ENCODE results near the gene NBEA.
"Not testable (repeated sequence)": the region's sequence is repeated elsewhere in the genome, so short reads cannot be mapped to it uniquely, and the experiment has no call there.

Gene NBEA

DNA sequence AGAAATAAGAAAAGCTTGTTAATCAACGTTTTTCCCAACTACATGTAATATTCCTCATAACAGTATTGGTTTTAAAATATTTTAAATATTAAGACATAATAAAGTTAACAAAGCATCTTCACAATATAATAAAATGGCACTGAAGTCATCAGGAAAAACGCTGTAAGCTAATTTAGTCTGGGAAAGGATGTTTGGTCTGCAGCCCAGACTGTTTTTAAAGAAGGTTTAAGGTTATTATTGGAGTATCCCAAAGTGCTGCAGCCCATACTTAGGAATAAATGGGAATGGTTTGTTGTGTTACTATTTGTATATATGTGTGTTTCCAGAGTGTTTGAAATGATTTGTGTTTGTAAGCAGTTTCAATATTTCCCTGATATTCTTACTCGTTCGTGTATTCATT is 727.3 kb downstream of the NBEA start:
- no peak for DNase-seq (ENCODE audit: low spot score)

DNA sequence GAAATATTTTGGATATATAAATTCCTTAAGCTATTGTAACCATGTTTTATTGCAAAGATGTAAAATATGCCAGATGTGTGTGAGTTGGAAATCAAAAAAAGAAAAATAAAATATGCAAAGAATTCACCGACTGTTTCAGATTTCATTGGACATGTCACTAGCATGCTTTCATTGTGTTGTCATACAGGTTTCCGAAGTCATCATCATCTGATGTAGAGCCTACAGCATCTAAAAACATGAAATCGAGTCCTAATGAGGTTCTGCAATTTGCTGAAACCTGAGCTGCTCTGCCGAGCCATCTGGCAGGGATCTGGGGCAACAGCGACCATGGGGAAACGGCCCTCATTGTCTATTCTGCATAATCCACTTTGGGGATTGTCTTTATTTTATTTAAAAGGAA is 730.5 kb downstream of the NBEA start:
- DNase-seq (ENCODE audit: low spot score) = no peak

DNA sequence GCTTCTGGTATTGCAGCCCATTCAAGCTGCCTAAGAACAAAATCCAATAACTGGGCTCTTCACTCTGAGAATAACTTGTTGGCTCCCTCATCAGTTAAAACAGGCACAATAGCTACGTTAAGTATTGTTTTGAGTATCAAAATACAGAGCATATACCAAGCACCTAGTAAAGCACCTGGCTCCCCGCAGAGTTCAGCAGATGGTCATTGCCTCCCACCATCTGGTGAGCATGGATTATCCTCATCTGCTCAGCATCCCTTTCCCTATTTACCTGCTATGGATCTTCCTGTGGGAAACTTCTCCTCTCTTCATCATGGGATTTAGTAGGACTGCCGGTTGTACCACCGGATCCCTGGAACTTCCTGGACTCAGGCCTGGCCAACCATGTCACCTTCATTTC is 733.6 kb downstream of the NBEA start:
- DNase-seq (ENCODE audit: low spot score) = no peak

DNA sequence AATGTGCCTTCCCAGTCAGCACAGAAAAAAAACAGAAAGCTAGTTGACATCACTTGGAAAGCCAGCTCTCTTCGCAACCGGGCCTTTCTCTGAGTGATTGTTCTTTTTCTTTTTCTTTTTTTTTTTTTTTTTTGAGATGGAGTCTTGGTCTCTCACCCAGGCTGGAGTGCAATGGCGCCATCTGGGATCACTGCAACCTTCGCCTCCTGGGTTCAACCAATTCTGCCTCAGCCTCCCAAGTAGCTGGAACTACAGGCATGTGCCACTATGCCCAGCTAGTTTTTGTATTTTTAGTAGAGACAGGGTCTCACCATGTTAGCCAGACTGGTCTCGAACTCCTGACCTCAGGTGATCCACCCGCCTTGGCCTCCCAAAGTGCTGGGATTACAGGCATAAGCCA is 735.8 kb downstream of the NBEA start:
- not testable (repeated sequence) for DNase-seq (ENCODE audit: low spot score)

DNA sequence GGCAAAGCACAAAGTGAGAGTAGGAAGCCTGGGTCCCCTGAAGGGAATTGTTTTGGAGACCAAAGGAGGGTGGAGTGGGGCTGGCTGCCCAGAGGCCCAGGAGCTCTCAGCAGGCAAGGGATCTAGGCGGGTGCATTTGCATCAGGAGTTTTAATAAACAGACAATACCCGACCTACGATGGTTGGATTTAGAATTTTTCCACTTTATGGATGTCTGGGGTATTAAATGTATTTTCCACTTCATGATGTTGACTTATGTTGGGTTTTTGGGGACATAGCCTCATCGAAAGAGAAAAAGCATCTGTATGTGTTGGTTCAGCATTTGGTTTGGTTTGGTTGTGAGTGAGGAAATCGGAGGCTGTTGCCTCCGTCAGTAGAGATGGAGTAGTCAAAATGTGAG is 739.6 kb downstream of the NBEA start:
- no peak for DNase-seq (ENCODE audit: low spot score)

DNA sequence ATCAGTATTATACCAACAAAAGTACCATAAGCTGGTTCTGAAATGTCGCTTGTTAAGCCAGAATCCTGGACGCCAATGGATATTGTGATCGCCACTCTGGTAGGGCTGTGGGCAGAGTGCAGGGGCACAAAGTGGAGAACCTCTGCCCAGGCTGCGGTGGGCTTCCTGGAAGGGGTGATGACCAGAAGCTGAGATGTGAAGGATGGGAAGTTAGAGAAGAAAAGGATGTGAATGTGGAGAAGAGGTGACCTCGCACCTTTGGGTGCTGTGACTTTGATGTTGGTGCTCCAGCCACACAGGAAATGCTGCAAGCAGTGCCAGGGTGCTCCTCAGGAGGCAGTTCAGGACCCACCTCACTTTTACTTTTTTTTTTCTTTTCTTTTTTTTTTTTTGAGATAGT is 742.4 kb downstream of the NBEA start:
- no peak for DNase-seq (ENCODE audit: low spot score)

DNA sequence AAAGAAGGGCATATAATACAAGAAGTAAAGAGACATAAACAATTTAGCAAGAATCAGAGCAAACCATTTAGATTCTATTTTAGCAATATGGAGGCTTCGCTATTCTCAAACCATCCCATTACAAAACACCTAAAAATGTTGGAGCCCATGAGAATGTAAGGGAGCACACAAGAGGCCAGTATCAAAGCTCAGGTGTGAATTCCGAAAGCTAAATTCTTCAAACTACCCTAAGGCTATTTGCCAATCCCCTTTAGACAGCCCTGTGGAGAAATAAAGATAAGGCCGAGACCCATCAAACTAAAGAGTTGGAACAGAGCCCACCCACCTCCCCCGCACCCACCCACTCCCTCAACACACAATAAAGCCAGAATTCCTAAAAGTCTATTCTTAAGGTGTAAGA is 745.3 kb downstream of the NBEA start:
- no peak for DNase-seq (ENCODE audit: low spot score)

DNA sequence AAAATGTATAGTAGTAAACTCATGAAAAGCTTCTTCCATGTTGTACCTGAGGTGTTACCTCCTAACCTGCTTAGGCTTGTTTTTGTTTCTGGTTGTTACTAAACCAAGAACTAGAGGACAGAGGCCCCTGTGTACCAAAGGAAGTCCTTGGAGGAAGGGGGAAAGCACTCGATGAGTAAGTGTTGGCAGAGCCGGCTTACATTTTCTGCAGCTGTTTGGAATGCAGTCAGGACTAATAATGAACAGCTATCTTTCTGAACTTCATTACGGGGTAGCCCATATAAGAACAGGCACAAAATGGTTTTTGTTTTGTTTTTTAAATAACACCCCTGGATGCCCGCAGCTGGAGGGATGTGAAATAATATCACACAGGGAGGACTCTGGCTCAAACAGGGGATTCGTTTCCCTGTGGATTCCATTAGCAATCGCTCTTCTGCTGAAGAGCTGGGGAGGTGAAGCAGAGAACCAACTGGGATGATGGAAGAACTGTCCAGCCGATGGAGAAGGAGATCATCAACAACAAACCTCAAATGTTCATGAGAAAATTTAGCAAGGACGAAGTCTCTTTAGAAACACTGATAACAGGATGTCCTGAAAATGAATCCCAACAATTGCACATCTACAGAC is 748.6 kb downstream of the NBEA start:
- DNase-seq (ENCODE audit: low spot score) = no peak

DNA sequence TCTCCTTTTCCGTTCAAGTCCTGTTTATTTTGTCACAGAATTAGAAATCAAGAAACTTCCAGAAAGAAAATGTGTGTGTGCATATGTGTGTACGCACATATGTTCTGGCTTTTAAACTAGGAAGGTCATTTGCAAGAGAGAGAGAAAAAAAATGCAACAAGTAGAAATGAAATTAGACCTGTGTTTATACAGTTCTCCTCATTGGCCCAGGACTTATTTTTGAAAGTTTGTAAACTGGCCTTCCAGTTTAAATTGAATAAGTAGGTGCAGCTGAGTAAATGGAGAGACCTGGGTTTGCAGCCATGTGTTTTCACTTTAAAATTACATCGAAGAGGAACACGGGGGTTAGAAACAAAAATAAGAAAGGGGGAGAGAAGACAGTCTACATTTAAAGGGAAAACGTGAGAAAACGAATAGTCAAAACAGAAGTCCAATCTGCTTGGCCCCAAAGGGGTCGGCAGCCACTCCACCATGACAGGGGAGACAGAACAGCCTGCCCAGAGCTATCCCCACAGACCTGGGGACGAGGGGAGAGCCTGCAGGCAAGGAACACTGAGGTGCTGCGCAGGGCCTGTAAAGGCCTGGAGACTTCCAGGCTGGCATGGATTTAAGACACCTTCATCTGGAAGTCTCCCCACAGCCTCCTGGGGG is 751.2 kb downstream of the NBEA start:
- DNase-seq (ENCODE audit: low spot score) = no peak

DNA sequence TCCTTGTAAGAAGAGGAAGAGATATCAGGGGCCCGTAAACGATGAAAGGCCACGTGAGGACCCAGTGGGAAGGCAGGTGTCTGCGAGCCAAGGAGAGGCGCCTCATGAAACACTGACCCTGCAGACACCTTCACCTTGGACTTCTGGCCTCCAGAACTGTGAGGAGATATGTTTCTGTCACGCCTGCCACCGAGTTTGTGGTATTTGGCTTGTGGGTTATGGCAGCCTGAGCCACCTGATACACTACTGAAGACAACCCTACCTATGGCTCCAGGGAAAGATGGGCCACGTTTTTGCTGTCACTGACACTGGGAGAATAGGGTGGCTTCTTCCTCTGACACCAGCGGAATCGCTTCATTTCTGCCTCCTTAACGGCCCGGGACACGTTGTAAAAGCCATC is 752.0 kb downstream of the NBEA start:
- DNase-seq (ENCODE audit: low spot score) = no peak

DNA sequence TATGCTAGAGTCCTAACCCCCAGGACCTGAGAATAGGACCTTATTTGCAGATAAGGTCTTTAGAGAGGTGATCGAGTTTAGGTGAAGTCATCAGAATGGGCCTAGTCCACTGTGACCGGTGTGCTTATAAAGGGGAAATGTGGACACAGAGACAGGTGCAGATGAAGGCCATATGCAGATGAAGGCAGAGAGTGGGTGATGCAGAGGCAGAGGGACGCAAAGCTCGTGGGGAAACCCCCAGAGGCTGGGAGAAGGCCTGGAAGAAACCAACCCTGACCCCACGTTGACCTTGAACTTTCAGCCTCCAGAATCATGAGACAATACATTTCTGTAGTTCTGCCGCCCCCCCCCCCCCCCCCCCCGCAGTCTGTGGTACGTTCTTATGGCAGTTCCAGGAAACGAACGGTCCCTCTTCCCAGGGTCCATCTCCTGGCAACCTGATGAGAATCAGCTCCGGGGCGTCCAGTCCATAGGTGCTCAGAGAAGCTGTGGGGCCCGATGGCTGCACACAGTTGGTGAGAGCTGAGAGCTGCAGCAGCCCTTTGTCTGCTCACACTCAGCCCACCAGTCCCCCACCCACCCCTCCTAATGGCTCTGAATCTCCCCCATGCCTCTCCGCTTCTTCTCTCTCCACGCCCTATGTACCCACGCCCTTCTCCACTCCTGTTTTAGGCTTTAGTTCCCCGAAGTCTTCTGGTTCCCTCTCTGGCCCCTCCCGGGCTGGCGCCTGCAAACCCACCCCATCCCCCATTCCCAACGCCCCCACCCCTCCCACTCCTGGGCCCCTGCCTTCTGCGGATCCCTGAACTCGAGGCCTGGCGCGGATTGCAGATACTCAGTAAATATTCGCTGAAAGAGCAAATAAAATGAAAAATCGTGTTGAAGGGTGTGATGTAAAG is 752.7 kb downstream of the NBEA start:
- no peak for DNase-seq (ENCODE audit: low spot score)

DNA sequence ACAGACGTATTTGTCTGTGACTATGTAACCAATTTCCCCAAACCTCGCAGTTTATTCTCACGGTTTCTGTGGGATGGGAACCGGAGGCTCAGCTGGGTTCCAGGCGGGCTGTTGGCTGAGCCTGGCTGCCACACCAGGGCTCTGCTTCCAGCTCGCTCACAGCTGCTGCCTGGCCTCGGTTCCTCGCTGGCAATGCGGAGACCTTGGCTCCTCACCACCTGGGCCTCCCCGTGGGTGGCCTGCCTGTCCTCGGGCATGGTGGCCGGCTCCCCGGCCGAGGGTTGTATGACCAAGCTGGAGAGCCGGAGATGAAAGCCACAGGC is 753.3 kb downstream of the NBEA start:
- DNase-seq (ENCODE audit: low spot score) = no peak

DNA sequence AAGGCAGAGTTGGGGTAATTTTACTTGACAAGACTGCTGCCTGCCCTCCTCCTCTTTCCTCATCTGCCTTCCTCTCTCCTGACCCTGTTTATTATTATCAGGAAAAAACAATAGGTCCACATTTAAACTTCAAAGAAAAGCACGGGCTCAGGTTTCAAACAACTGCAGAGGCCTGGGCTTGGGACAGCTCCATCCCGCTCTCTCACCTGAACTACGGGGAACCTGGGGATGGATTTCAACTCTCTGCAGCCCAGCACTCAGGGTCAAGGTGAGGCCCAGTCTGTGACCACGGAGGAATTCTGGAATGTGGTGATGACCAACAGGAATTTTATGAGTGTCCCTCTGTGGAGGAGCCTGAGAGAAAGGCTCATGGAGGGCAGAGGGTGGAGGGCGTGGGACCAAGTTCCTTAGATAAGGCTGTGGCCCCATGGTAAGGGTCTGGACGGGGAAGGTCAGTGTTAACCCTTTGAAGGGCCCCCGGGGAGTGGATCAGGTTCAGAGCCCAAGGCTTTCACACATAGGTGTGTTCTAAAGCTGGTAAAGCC is 755.2 kb downstream of the NBEA start:
- no peak for DNase-seq (ENCODE audit: low spot score)

DNA sequence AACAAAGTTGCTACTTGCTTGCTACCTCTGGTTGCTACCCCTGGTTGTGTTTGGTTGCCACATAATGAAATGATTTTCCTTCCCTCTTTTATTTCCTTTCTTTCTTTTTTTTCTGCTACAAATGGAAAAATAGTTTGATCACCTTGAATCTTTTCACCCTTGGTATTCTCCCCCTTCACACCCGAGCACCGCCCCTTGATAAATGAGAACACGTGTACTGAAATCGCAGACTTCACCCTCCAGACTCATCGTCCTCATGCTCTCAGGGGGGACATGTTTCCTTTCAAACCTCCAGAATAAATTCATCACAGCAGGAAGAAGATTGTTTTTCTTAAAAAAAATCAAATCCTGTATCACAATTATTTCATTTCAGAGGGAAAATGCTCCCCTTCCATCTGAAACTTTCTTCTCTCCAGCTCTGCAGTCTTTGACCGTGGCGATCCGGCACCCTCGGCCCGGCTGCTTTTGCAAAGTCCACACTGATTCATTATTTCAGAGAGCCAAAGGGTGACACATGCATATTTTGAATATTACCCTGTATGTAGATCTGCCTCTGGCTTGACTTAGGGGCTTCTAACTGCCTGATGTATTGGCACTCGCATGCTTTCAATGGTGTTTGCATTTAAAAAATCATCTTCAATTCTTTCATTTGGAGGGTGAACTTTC is 757.0 kb downstream of the NBEA start:
- no peak for DNase-seq (ENCODE audit: low spot score)

DNA sequence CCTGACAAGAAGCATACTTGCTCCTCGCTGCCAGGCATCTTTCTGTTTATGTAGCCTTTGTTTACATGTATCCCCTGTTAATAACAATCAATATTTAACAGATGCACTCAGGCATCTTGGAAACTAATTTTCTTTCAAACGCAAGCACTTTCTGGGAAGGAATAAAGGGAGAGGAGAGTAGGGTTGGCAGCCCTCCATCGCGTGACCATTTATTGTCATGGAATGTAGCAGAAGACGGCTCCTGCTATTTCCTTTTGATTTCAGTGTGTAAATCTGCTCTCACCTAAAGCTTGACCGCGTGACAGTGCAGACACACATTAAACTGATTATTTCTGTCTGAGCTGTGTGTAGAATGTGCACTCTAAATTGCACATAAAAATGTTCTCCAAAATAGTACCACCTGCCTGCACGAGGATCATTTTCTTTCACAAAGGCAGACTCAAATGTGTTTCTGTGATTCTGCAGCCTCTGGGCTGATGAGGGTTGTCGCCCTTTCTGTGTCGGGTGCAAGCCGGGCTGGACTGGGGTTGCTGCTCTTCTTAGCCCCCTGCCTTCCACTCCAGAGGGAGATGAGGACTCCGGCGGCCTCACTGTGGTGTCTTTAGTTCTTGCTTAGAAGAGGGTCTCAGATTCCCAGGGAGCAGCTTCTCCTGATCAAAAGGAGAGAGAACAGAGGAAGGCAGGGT is 757.9 kb downstream of the NBEA start:
- DNase-seq (ENCODE audit: low spot score) = no peak

DNA sequence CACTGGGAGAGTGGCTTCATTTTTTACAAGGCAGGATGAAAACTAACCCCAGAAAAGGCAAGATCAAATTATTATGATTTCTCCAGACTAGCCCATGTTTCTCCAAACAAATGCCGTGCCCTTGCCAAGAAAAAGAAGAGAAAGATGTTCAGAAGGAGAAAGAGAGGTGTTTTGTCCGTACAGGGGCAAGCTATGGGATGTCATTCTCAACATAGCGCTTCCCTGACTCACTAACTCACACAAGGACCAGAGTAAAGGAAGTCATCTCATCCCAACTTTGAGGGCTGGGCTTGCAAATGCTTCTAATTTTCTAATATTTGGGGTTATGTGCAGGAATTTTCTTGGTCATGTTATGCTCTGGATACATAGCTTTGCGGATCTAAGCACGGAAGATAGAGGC is 758.6 kb downstream of the NBEA start:
- no peak for DNase-seq (ENCODE audit: low spot score)

DNA sequence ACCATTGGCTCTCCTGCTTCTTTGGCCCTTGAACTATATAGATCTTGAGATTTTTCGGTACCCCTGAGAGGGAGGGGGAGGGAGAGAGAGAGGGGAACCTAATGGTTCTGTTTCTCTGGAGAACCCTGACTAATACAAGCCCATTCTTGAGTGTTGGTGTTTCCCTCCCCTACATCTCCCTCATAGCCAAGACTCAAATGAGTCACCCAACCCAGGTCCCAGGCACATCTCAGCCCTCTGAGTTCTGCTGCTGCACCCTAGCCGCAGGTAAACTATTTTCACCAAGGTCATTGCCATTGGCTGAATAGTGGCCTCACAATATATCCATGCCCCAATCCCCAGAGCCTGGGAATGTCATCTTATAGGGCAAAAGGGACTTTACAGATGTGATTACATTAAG is 760.2 kb downstream of the NBEA start:
- DNase-seq (ENCODE audit: low spot score) = no peak

DNA sequence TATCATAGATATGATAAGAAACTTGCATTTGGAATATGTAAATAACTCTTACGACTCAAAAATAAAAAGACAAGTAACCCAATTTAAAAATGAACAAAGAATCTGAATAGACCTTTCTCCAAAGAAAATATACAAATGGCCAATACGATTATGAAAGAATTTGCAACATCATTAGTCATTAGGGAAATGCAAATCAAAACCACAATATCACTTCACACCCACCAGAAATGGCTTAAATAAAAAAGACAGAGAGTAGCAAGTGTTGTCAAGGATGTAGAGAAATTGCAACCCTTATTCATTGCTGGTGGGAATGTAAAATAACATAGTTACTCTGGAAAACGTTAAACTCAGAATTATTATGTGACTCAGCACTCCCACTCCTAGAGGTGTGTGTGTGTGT is 761.0 kb downstream of the NBEA start:
- no peak for DNase-seq (ENCODE audit: low spot score)

DNA sequence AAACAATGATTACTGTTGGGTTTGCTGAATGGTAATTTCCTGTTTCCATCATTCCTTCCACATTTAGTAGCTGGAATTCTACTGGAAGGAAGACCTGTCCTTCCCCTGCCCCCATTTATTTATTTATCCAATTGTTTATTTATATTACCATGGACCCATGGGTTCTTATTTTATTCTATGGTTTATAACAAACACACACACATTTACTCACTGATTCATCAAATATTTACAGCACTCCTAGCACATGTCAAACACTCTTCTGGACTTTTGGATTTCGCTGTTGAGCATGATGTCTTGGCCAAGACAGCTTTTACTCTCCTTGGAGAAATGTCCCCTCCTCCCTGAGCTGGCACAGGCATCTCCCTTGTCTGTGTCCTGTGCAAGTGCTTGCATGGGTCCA is 762.3 kb downstream of the NBEA start:
- DNase-seq (ENCODE audit: low spot score) = no peak

DNA sequence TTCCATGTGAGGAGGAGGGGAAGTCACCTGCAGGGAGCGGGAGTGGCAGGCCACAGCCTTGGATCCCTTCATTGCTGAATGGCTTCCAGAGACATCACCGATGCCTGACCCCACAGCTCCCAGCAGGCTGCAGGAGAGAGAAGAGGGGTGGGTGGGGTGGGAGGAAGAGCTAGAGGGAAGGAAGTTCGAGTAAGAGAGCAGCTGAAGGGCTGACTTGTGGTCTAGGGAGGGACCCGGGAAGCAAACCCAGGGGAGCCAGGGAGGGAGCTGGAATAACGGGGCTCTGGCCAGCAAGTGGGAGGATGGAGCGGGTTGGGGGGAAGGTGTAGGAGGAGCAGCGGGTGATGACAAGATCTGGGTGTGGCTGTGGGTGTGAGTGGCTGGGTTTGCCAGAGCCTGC is 764.2 kb downstream of the NBEA start:
- no peak for DNase-seq (ENCODE audit: low spot score)

DNA sequence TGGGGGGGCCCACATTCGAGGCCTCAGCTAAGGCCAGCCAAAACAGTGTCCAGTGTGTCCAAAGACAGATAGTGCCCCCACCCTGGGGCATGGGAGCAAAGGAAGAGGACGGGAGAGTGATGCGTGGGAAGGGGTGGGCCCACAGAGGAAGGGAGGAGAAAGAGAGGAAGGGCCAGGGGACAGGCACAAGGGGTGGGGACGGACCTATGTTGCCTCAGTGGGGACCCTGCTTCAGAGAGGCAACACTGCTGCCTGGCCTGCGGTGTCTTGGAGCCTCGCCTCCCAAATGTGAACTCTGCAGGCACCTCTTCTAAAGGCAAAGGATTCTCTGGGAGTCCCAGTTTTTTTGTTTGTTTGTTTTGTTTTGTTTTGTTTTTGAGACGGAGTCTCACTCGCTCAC is 764.7 kb downstream of the NBEA start:
- no peak for DNase-seq (ENCODE audit: low spot score)

DNA sequence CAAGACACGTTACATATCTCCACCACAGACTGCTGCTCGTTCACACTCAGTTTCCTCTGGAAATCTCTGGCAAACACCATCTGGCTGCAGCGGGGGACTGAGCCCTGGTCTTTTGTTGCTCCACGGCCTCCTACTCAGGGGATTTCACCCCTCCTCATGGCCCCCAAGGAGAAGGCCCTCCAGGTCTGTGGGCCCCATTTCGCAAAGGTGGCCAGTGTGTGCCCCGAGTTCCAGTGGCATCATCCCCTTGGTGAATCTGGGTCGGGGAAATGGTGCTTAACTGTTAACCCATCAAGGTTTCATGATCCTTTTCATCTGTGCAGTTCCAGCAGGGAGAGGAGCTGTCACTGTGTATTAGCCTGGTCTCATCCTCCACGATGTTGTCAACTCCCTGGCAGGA is 769.8 kb downstream of the NBEA start:
- no peak for DNase-seq (ENCODE audit: low spot score)
